Activated naive CD4-positive, alpha-beta T cell treated with anti-CD3 and anti-CD28 coated beads, Interleukin-2, amount 10 ng/mL, durations not matched to agents 7 days and 5 days (primary cell): ENCODE results near the gene JADE1.

Source experiments
- CTCF ChIA-PET: fragments of 350-600 bp; sonication (Branson Sonifier 250); formaldehyde crosslinking; loops from one replicate; lab custom pipeline; 2021; ENCODE audit warnings: antibody characterized with exemption; lab: Charles Lee
- DNase-seq: peaks from one replicate; pipeline ENCODE4 v3.0.0-alpha.2; 2020
- H3K27ac Mint-ChIP-seq: one replicate; pipeline ENCODE4 v1.8.0; 2021; ENCODE audit warnings: mild to moderate bottlenecking, moderate library complexity, mixed read lengths
- H3K27me3 Mint-ChIP-seq: one replicate; pipeline ENCODE4 v1.8.0; 2021; ENCODE audit warnings: mild to moderate bottlenecking, mixed read lengths
- H3K36me3 Mint-ChIP-seq: one replicate; pipeline ENCODE4 v1.8.0; 2021; ENCODE audit warnings: mixed read lengths
- H3K4me1 Mint-ChIP-seq: one replicate; pipeline ENCODE4 v1.8.0; 2021; ENCODE audit warnings: mixed read lengths
- H3K4me3 Mint-ChIP-seq: one replicate; pipeline ENCODE4 v1.8.0; 2021; ENCODE audit warnings: mild to moderate bottlenecking, moderate library complexity, mixed read lengths
- H3K9me3 Mint-ChIP-seq: one replicate; pipeline ENCODE4 v1.8.0; 2021; ENCODE audit warnings: mixed read lengths

The JADE1 gene

GRCh38 chr4:128819082-128819742, 9.7 kb downstream of the JADE1 start:
- CTCF ChIA-PET = interaction anchor here (1.2 kb wide), 1 partner anchor 9 kb away, joined by 5 read pairs; no protein-coding TSS in a partner anchor
- DNase-seq = no peak
- Mint-ChIP-seq H3K9me3 (peaks cover 3% of the 10 kb centered on the region), H3K4me1 (peaks cover 53% of the 10 kb centered on the region), H3K27ac (no peak overlapping the region), H3K27me3 (no peaks in the 10 kb centered on the region), H3K36me3 (peaks cover 30% of the 10 kb centered on the region), H3K4me3 (no peak overlapping the region)

- CTCF ChIA-PET = no interaction called here
- Mint-ChIP-seq H3K4me1 (peaks cover 49% of the 10 kb centered on the region), H3K36me3 (peaks cover 32% of the 10 kb centered on the region), H3K27me3 (no peaks in the 10 kb centered on the region), H3K9me3 (no peaks in the 10 kb centered on the region), H3K27ac (no peak overlapping the region), H3K4me3 (no peak overlapping the region)
- no peak for DNase-seq
Measured at GRCh38 chr4:128820671-128821070, 11.2 kb downstream of the JADE1 start.

- no peak for DNase-seq
- Mint-ChIP-seq H3K27ac (no peak overlapping the region), H3K4me3 (no peak overlapping the region), H3K4me1 (peaks cover 48% of the 10 kb centered on the region), H3K27me3 (no peaks in the 10 kb centered on the region), H3K36me3 (peaks cover 32% of the 10 kb centered on the region), H3K9me3 (no peaks in the 10 kb centered on the region)
- CTCF ChIA-PET = no interaction called here
Measured at GRCh38 chr4:128821151-128821550, 11.7 kb downstream of the JADE1 start.

- Mint-ChIP-seq H3K4me3 (no peak overlapping the region), H3K27ac (no peak overlapping the region), H3K36me3 (peaks cover 30% of the 10 kb centered on the region), H3K9me3 (no peaks in the 10 kb centered on the region), H3K27me3 (no peaks in the 10 kb centered on the region), H3K4me1 (peaks cover 50% of the 10 kb centered on the region)
- DNase-seq = no peak
- CTCF ChIA-PET = interaction anchor here (1.6 to 1.8 kb wide), 2 partner anchors 19 to 40 kb away, joined by 3 to 5 read pairs; no protein-coding TSS in a partner anchor
Measured at GRCh38 chr4:128823025-128823661, 13.6 kb downstream of the JADE1 start.

- Mint-ChIP-seq H3K4me3 (no peak overlapping the region), H3K9me3 (no peaks in the 10 kb centered on the region), H3K27ac (peak overlapping the region; percentile 0), H3K4me1 (peaks cover 39% of the 10 kb centered on the region), H3K36me3 (peaks cover 30% of the 10 kb centered on the region), H3K27me3 (no peaks in the 10 kb centered on the region)
- no peak for DNase-seq
- CTCF ChIA-PET = no interaction called here
Measured at GRCh38 chr4:128825226-128825625, 15.7 kb downstream of the JADE1 start.

- Mint-ChIP-seq H3K27me3 (no peaks in the 10 kb centered on the region), H3K36me3 (peaks cover 38% of the 10 kb centered on the region), H3K4me3 (no peak overlapping the region), H3K27ac (no peak overlapping the region), H3K9me3 (no peaks in the 10 kb centered on the region), H3K4me1 (peaks cover 39% of the 10 kb centered on the region)
- no peak for DNase-seq
- CTCF ChIA-PET = no interaction called here
Measured at GRCh38 chr4:128827296-128827695, 17.8 kb downstream of the JADE1 start.

- H3K27ac Mint-ChIP-seq = no peak overlapping the region
Measured at GRCh38 chr4:128830906-128831503, 21.5 kb downstream of the JADE1 start.

GRCh38 chr4:128831531-128832242, 22.2 kb downstream of the JADE1 start:
- Mint-ChIP-seq H3K36me3 (peaks cover 43% of the 10 kb centered on the region), H3K9me3 (no peaks in the 10 kb centered on the region), H3K4me3 (no peak overlapping the region), H3K4me1 (peaks cover 25% of the 10 kb centered on the region), H3K27me3 (no peaks in the 10 kb centered on the region), H3K27ac (peak overlapping the region; percentile 9)
- no peak for DNase-seq
- CTCF ChIA-PET = interaction anchor here (1.1 to 1.6 kb wide), 2 partner anchors 7 to 9 kb away, joined by 3 to 6 read pairs; no protein-coding TSS in a partner anchor

More at GRCh38 chr4:128830906-128831503, 21.5 kb downstream of the JADE1 start:
- Mint-ChIP-seq H3K9me3 (no peaks in the 10 kb centered on the region), H3K4me1 (peaks cover 30% of the 10 kb centered on the region), H3K36me3 (peaks cover 42% of the 10 kb centered on the region), H3K4me3 (no peak overlapping the region), H3K27me3 (no peaks in the 10 kb centered on the region)
- no peak for DNase-seq
- CTCF ChIA-PET = interaction anchor here (1.3 to 1.6 kb wide), 2 partner anchors 8 to 32 kb away, joined by 5 to 6 read pairs; no protein-coding TSS in a partner anchor

- CTCF ChIA-PET = interaction anchor here (0.5 to 1.1 kb wide), 2 partner anchors 9 to 17 kb away, joined by 3 read pairs; no protein-coding TSS in a partner anchor
- H3K9me3 Mint-ChIP-seq = no peaks in the 10 kb centered on the region
- H3K27ac Mint-ChIP-seq = no peak overlapping the region
- H3K4me1 Mint-ChIP-seq = peaks cover 19% of the 10 kb centered on the region
- H3K27me3 Mint-ChIP-seq = no peaks in the 10 kb centered on the region
- DNase-seq = no peak
- H3K4me3 Mint-ChIP-seq = no peak overlapping the region
- H3K36me3 Mint-ChIP-seq = peaks cover 39% of the 10 kb centered on the region
Measured at GRCh38 chr4:128832243-128832625, 22.7 kb downstream of the JADE1 start.

- H3K36me3 Mint-ChIP-seq = peaks cover 31% of the 10 kb centered on the region
- H3K27ac Mint-ChIP-seq = no peak overlapping the region
- no peak overlapping the region for H3K4me3 Mint-ChIP-seq
- no peaks in the 10 kb centered on the region for H3K27me3 Mint-ChIP-seq
- DNase-seq = no peak
- CTCF ChIA-PET = no interaction called here
- no peaks in the 10 kb centered on the region for H3K9me3 Mint-ChIP-seq
- H3K4me1 Mint-ChIP-seq = peaks cover 18% of the 10 kb centered on the region
Measured at GRCh38 chr4:128835498-128836222, 26.2 kb downstream of the JADE1 start.

GRCh38 chr4:128837198-128837597, 27.7 kb downstream of the JADE1 start:
- H3K36me3 Mint-ChIP-seq = peaks cover 28% of the 10 kb centered on the region

GRCh38 chr4:128837679-128838078, 28.2 kb downstream of the JADE1 start:
- Mint-ChIP-seq H3K4me3 (no peak overlapping the region), H3K4me1 (peaks cover 19% of the 10 kb centered on the region), H3K9me3 (no peaks in the 10 kb centered on the region), H3K27me3 (no peaks in the 10 kb centered on the region), H3K36me3 (peaks cover 27% of the 10 kb centered on the region), H3K27ac (no peak overlapping the region)
- DNase-seq = no peak
- CTCF ChIA-PET = no interaction called here

More at GRCh38 chr4:128837198-128837597, 27.7 kb downstream of the JADE1 start:
- H3K9me3 Mint-ChIP-seq = no peaks in the 10 kb centered on the region
- H3K4me3 Mint-ChIP-seq = no peak overlapping the region
- no peaks in the 10 kb centered on the region for H3K27me3 Mint-ChIP-seq
- no peak for DNase-seq
- CTCF ChIA-PET = interaction anchor here (0.6 kb wide), 1 partner anchor 270 kb away, joined by 3 read pairs; no protein-coding TSS in a partner anchor
- no peak overlapping the region for H3K27ac Mint-ChIP-seq
- H3K4me1 Mint-ChIP-seq = peaks cover 19% of the 10 kb centered on the region

GRCh38 chr4:128840711-128841318, 31.3 kb downstream of the JADE1 start:
- peaks cover 42% of the 10 kb centered on the region for H3K36me3 Mint-ChIP-seq
- no peaks in the 10 kb centered on the region for H3K9me3 Mint-ChIP-seq
- H3K27ac Mint-ChIP-seq = no peak overlapping the region
- peaks cover 19% of the 10 kb centered on the region for H3K4me1 Mint-ChIP-seq
- no peaks in the 10 kb centered on the region for H3K27me3 Mint-ChIP-seq
- no peak overlapping the region for H3K4me3 Mint-ChIP-seq
- CTCF ChIA-PET = interaction anchor here (1.1 to 2.4 kb wide), 5 partner anchors 8 to 25 kb away, joined by 3 to 10 read pairs (median 3); no protein-coding TSS in a partner anchor
- DNase-seq = no peak
